NCI-H1105 (cell line): Measurements from ENCODE around the gene NBAS.

Experiments
- DNase-seq: peaks from one replicate; lab custom pipeline; 2025; lab: John Stamatoyannopoulos, UW

The NBAS gene

GRCh38 chr2:15306706-15307105 is 254.4 kb downstream of the NBAS start:
- DNase-seq = no peak

- DNase-seq = no peak
These were observed 257.3 kb downstream of the NBAS start for GRCh38 chr2:15303874-15304273.

GRCh38 chr2:15302154-15302553 is 259.0 kb downstream of the NBAS start:
- DNase-seq = no peak

GRCh38 chr2:15300624-15301573 is 260.2 kb downstream of the NBAS start:
- DNase-seq = no peak

- no peak for DNase-seq
These were observed 261.1 kb downstream of the NBAS start for GRCh38 chr2:15299904-15300520.

GRCh38 chr2:15298770-15299169 is 262.4 kb downstream of the NBAS start:
- DNase-seq = no peak

DNA sequence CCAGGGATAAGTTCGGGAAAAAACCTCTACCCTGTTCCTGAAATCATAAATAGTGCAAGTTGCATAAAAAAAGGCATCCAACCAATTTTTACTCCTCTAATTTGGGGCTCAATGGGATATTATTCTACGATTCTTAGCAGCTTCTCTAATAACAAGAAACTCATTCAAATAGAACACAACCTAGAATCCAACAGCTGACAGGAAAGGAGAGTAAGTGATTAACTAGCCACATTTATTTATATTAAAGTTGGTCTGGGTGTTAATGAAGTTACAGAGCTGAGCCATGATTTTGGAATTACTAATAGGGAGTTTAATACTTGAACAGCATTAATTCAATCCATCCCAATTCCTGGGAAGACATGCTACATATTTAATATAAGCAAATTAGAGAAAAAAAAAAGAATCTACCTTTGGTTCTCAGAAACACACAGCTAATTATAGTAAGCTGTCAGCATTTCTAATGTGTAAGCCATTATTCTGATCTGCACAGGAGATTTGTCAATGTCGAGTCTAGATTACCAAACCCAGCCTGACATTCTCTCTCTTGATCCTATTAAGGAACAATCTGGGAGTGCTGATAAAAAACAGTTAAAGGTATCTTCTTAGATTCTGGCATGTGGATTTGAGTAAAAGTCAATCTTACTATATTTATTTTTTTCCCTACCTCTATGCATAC is 267.7 kb downstream of the NBAS start:
- no peak for DNase-seq

DNA sequence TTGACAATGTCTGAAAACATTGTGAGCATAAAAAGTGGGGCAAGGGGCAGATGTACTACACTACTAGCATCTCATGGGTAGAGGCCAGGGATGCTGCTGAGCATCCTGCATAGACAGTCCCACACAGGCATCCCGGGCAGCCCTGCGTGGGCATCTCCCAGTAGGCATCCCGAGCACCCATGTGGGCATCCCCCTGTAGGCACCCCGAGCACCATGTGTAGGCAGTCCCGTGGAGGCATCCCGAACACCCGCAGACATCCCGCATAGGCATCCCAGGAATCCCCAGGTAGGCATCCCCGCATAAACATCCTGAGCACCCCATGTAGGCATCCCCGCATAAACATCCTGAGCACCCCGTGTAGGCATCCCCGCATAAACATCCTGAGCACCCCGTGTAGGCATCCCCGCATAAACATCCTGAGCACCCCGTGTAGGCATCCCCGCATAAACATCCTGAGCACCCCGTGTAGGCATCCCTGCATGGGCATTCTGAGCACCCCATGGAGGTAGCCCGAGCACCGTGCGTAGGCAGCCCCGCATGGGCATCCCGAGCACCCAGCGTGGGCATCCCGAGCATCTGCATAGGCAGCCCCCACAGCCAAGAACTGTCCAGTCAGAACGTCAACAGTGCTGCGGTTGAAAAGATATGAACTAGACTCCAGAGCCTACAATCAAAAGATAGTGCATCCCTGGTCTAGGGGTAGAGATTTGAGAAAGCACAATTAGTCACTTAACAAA is 273.5 kb downstream of the NBAS start:
- DNase-seq = no peak

- DNase-seq = peak; percentile 30
These were observed 276.5 kb downstream of the NBAS start for GRCh38 chr2:15284614-15285013.

DNA sequence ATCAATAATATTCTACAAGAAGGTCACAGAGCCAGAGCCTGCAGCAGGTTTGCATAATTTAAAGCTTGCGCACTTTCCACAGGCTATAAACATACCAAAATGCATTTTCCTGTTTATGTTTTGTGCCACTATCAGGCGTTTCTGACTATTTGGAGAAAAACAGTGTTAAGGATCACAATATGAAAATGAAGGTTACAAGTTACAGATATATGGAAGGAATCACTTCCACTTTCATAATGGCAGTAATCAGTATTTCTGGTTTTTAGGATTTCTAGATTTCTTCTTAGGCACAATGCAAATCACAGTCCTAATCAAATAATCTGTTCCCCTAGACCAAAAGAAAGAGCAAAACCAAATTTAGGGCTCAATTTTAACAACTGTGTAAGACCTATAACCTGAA is 279.5 kb downstream of the NBAS start:
- no peak for DNase-seq

GRCh38 chr2:15279201-15279876 is 281.8 kb downstream of the NBAS start:
- no peak for DNase-seq

GRCh38 chr2:15278296-15278695 is 282.8 kb downstream of the NBAS start:
- no peak for DNase-seq

DNA sequence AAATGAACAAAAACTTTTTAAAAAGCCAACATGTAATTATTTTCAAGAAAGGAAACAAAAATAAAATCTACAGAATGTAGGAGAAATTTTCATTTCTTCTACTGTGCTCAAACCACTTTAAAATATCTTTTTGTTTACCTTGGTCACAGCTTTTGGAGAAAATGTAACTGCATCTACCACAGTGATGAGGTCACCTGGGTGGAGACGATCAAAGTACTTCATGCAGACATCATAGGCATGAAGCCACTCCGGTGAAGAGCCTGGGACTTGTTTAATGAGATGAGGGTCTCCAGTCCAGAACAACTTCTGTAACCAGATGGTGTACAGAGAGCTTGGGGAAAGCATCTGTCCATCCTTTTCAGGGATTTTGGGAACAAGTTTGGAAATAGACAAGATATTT is 285.8 kb downstream of the NBAS start:
- DNase-seq = no peak

DNA sequence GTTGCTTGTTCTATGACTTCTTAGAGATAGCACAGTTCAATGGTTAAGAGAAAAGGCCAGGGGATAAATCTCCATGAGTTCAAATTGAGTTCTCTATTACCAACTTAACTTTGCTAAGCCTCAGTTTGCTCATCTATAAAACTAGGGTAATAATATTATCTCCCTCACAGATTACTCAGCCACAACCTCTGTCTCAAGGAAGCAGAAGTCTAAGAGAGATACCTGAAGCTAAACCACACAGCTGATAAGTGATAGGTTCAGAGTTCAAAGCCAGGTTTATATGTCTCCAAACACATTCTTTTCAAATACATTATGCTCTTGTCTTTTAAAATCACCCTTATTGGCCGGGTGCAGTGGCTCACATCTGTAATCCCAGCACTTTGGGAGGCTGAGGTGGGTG is 287.7 kb downstream of the NBAS start:
- DNase-seq = no peak

GRCh38 chr2:15272942-15273341 is 288.2 kb downstream of the NBAS start:
- DNase-seq = no peak

DNA sequence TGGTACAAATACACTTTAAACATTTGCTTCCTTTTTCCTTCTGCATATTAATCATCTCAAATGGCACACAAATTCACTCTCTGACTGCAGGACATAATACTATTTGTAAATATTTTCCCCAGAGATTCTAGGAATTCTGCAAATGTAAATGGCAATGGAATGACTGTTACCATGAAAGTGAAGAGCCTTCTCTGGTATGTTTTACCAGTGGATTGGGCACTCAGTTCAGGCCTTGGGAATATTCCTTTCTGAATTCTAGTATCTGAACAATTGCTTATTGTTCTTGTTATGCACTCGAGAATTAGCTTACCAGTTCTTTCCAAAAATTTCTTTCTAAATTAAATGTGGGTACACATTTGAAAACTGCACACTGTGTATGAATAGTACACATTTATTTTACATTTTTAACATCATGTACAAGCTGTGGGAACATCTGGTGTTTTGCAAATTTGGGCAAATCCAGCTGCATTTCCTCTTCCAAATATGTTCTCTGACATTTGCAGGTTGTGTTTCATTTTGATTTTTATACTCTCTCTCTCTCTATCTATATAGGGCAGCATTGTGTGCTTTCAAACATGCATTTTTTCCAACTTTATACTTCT is 289.1 kb downstream of the NBAS start:
- no peak for DNase-seq

DNA sequence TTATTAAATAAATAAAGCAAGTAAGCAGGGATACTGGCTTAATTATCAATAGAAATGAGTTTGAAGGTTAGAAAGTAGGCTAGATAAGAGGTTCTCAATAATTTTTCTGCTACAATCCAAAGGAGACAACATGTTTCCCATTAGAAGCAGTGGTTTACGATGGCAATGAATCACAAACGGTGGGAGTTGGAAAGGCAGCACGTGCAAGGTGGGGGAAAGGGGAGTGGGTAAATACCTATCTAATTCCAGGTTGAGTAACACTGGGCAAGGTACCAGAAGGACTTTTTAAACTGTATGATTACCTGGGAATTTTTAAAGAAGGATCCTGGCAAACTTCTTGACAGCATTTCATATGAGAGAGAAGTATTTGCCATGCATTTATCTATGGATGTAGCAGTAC is 289.9 kb downstream of the NBAS start:
- no peak for DNase-seq

DNA sequence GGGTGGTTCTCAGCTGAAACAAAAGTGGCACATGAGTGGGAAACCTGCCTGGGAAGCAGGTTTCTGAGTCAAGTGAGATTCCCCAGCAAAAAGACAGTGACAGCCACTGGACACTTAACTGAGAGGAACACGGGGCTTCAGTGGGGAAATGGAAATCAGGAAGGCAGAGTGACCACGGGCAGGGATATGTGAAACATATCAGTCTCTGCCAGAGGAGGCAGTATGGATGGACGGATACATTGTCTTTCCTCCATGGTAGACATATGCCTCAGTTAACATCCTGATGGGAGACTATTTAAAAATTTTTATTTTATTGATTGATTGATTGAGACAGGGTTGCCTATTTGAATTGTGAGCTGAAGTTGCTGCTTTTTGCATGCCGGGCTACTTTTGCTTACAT is 292.1 kb downstream of the NBAS start:
- no peak for DNase-seq

GRCh38 chr2:15265889-15266288 is 295.2 kb downstream of the NBAS start:
- DNase-seq = no peak

GRCh38 chr2:15263976-15264685 is 297.0 kb downstream of the NBAS start:
- DNase-seq = no peak

GRCh38 chr2:15262792-15263191 is 298.3 kb downstream of the NBAS start:
- no peak for DNase-seq
